Measurements from ENCODE around the gene WWC2.

WWC2 gene

GRCh38 chr4:183098723-183099536, at the start of gene WWC2:
WWC2 (plus strand) TSS chr4:183099257; CDS start chr4:183099492, 235 bp downstream.
- DNase-seq (ENCODE audit: low spot score) (peak; percentile 91), FAIRE-seq (no peak)

- FAIRE-seq = no peak
- no peak for DNase-seq (ENCODE audit: low spot score)
Measured at GRCh38 chr4:183053681-183054080, 45.4 kb upstream of the WWC2 start.

GRCh38 chr4:183057255-183057654, 41.8 kb upstream of the WWC2 start:
- no peak for FAIRE-seq

GRCh38 chr4:183059797-183060196, 39.3 kb upstream of the WWC2 start:
- DNase-seq (ENCODE audit: low spot score) = no peak
- no peak for FAIRE-seq

More at GRCh38 chr4:183057255-183057654, 41.8 kb upstream of the WWC2 start:
- no peak for DNase-seq (ENCODE audit: low spot score)

GRCh38 chr4:183068502-183068901, 30.6 kb upstream of the WWC2 start:
- DNase-seq (ENCODE audit: low spot score) = no peak
- FAIRE-seq = no peak

GRCh38 chr4:183071222-183071621, 27.8 kb upstream of the WWC2 start:
- DNase-seq (ENCODE audit: low spot score) (no peak), FAIRE-seq (no peak)

- DNase-seq (ENCODE audit: low spot score) = no peak
- FAIRE-seq = no peak
Measured at GRCh38 chr4:183072176-183072575, 26.9 kb upstream of the WWC2 start.

GRCh38 chr4:183073838-183074145, 25.3 kb upstream of the WWC2 start:
- DNase-seq (ENCODE audit: low spot score) (no peak), FAIRE-seq (no peak)

- DNase-seq (ENCODE audit: low spot score) (no peak), FAIRE-seq (no peak)
Measured at GRCh38 chr4:183074288-183074990, 24.6 kb upstream of the WWC2 start.

- DNase-seq (ENCODE audit: low spot score) = no peak
- FAIRE-seq = no peak
Measured at GRCh38 chr4:183078634-183079033, 20.4 kb upstream of the WWC2 start.

- FAIRE-seq = no peak
- no peak for DNase-seq (ENCODE audit: low spot score)
Measured at GRCh38 chr4:183080372-183081115, 18.5 kb upstream of the WWC2 start.

- DNase-seq (ENCODE audit: low spot score) = no peak
- FAIRE-seq = no peak
Measured at GRCh38 chr4:183081116-183081469, 18.0 kb upstream of the WWC2 start.

GRCh38 chr4:183082053-183082452, 17.0 kb upstream of the WWC2 start:
- DNase-seq (ENCODE audit: low spot score) = no peak
- no peak for FAIRE-seq

GRCh38 chr4:183094393-183095198, 4.5 kb upstream of the WWC2 start:
- DNase-seq (ENCODE audit: low spot score) = no peak
- no peak for FAIRE-seq

GRCh38 chr4:183095199-183095512, 3.9 kb upstream of the WWC2 start:
- no peak for DNase-seq (ENCODE audit: low spot score)
- no peak for FAIRE-seq

GRCh38 chr4:183096276-183096965, 2.6 kb upstream of the WWC2 start:
- FAIRE-seq = no peak
- no peak for DNase-seq (ENCODE audit: low spot score)

GRCh38 chr4:183097231-183098018, 1.6 kb upstream of the WWC2 start:
- no peak for DNase-seq (ENCODE audit: low spot score)
- FAIRE-seq = no peak

GRCh38 chr4:183098019-183098722, 886 bp upstream of the WWC2 start:
- DNase-seq (ENCODE audit: low spot score) (peak; percentile 55), FAIRE-seq (no peak)

- DNase-seq (ENCODE audit: low spot score) (peak; percentile 54), FAIRE-seq (no peak)
Measured at GRCh38 chr4:183099537-183100297, 660 bp downstream of the WWC2 start.

All from urothelium cell line (cell line).